ENCODE measurements around the gene MFNG.

GRCh38 chr22:37419969-37420685, 66.1 kb downstream of the MFNG start:
- TF ChIP-seq CTCF (IDR thresholded peaks at IDR 0.05; ENCODE audit: low read depth, low read length, poor library complexity, severe bottlenecking) (no peak), EZH2phosphoT487 (IDR thresholded peaks at IDR 0.05; ENCODE audit: borderline replicate concordance, low read length) (peak; percentile 33; the same call in 1 of the 2 replicates)

All from DOHH2 (cell line).